PFSK-1 (cell line): Measurements from ENCODE around the gene FDXACB1. TPM values are rescaled to one million over a fixed set of nuclear protein-coding genes. Genes with fewer than 3 reads are reported as not detected.
A peak's percentile ranks its signal among the peaks of the same experiment; 100 is the strongest.

ENCODE experiments used
- FOXP2 ChIP-seq: optimal IDR thresholded peaks from 2 replicates; pipeline ENCODE3; 2011; ENCODE audit warnings: borderline replicate concordance, control low read depth, inconsistent platforms; ENCODE audit not compliant: insufficient read depth; ENCODE audit errors: extremely low read length, extremely low read depth
- POLR2AphosphoS5 ChIP-seq: IDR thresholded peaks from 2 replicates; pipeline ENCODE4 v1.6.1; 2012; ENCODE audit warnings: low read depth, mild to moderate bottlenecking, control low read depth, low read length, moderate library complexity
- REST ChIP-seq, 2 experiments: IDR thresholded peaks; 2 replicates each; pipeline versions ENCODE4 v1.6.1 to v1.8.0; 2011 to 2012; ENCODE audit warnings: low read depth in 2 of 2, low read length in 2 of 2, control low read depth in 1 of 2, inconsistent platforms in 1 of 2, mild to moderate bottlenecking in 1 of 2, moderate library complexity in 1 of 2; ENCODE audit not compliant: insufficient read depth in 1 of 2
- SIN3A ChIP-seq: IDR thresholded peaks from 2 replicates; pipeline ENCODE4 v1.6.1; 2012; ENCODE audit warnings: mild to moderate bottlenecking, low read length, moderate library complexity, borderline replicate concordance; ENCODE audit not compliant: insufficient read depth
- TAF1 ChIP-seq: IDR thresholded peaks from 2 replicates; pipeline ENCODE4 v1.6.1; 2012; ENCODE audit warnings: low read length, control low read depth, borderline replicate concordance; ENCODE audit not compliant: insufficient read depth
- polyA plus RNA-seq: library from polyadenylated mRNA; unstranded; fragments of >200 nt; gene quantifications from one replicate; pipeline ENCODE4 v1.2.1, GENCODE V29; 2012; ENCODE audit warnings: low read depth, missing spikeins; ENCODE audit not compliant: insufficient read length

FDXACB1 gene
- 0.90 TPM for polyA plus RNA-seq

GRCh38 chr11:111878849-111879636 lies at the start of gene FDXACB1, which contains the start of gene CFAP68:
FDXACB1 (minus strand) TSS chr11:111879165; CDS start chr11:111879132, 33 bp downstream.
CFAP68 (plus strand) TSS chr11:111879541; CDS start chr11:111879561, 20 bp downstream.
- TF ChIP-seq POLR2AphosphoS5 (peak; percentile 94), FOXP2 (peak; percentile 89), REST (IDR thresholded peaks at IDR 0.05; ENCODE audit: insufficient read depth in 1 of 2, low read depth in 2 of 2, low read length in 2 of 2) (peak in 1 of 2 experiments; percentile 40; a peak in 1 of 4 replicates), SIN3A (no peak), TAF1 (peak; percentile 54; the same call in 1 of the 2 replicates)

- TF ChIP-seq SIN3A (peak; percentile 62; the same call in 1 of the 2 replicates), REST (IDR thresholded peaks at IDR 0.05; ENCODE audit: insufficient read depth in 1 of 2, low read depth in 2 of 2, low read length in 2 of 2) (0 out of 4 replicates have a peak, but pooled peaks of 1 of the 2 experiments have one; percentile 23), TAF1 (peak; percentile 66; the same call in 1 of the 2 replicates), POLR2AphosphoS5 (peak; percentile 86), FOXP2 (peak; percentile 51)
These were observed 47.8 kb upstream of the FDXACB1 start for GRCh38 chr11:111926505-111927391.

- TF ChIP-seq REST (IDR thresholded peaks at IDR 0.05; ENCODE audit: insufficient read depth in 1 of 2, low read depth in 2 of 2, low read length in 2 of 2): no peak
- no peak for TF ChIP-seq SIN3A
- no peak for TF ChIP-seq POLR2AphosphoS5
- no peak for TF ChIP-seq FOXP2
These were observed 47.0 kb upstream of the FDXACB1 start for GRCh38 chr11:111925953-111926352.

GRCh38 chr11:111923951-111924350 lies 45.0 kb upstream of the FDXACB1 start:
- TF ChIP-seq REST (IDR thresholded peaks at IDR 0.05; ENCODE audit: insufficient read depth in 1 of 2, low read depth in 2 of 2, low read length in 2 of 2) (no peak), SIN3A (no peak), TAF1 (no peak), FOXP2 (no peak), POLR2AphosphoS5 (no peak)
